ENCODE measurements around the gene DMXL2.
"Not testable (repeated sequence)": the region's sequence is repeated elsewhere in the genome, so short reads cannot be mapped to it uniquely, and the experiment has no call there.

Gene DMXL2

GRCh38 chr15:51658664-51659063, 36.1 kb upstream of the DMXL2 start:
- TF ChIP-seq CTCF (IDR thresholded peaks at IDR 0.05; ENCODE audit: borderline replicate concordance, control extremely low read depth, extremely low read depth, insufficient read depth, missing control alignments): no peak
- DNase-seq (ENCODE audit: low spot score): no peak

GRCh38 chr15:51655401-51656057, 33.0 kb upstream of the DMXL2 start:
- DNase-seq (ENCODE audit: low spot score); in situ Hi-C loops (cut with MboI; ENCODE audit: low sequenced_read_pairs, unreplicated experiment): not testable (repeated sequence)

More at GRCh38 chr15:51658664-51659063, 36.1 kb upstream of the DMXL2 start:
- in situ Hi-C loops (cut with MboI; ENCODE audit: low sequenced_read_pairs, unreplicated experiment): no loop called here

GRCh38 chr15:51652084-51652668, 29.6 kb upstream of the DMXL2 start:
- DNase-seq (ENCODE audit: low spot score): no peak
- in situ Hi-C loops (cut with MboI; ENCODE audit: low sequenced_read_pairs, unreplicated experiment): no loop called here
- no peak for TF ChIP-seq CTCF (IDR thresholded peaks at IDR 0.05; ENCODE audit: borderline replicate concordance, control extremely low read depth, extremely low read depth, insufficient read depth, missing control alignments)

GRCh38 chr15:51649659-51650521, 27.3 kb upstream of the DMXL2 start:
- peak; percentile 67 for DNase-seq (ENCODE audit: low spot score)
- TF ChIP-seq CTCF (IDR thresholded peaks at IDR 0.05; ENCODE audit: borderline replicate concordance, control extremely low read depth, extremely low read depth, insufficient read depth, missing control alignments): peak; percentile 69
- in situ Hi-C loops (cut with MboI; ENCODE audit: low sequenced_read_pairs, unreplicated experiment): loop anchor here (5.0 kb wide), 1 partner anchor 132 kb away; no protein-coding TSS in a partner anchor

GRCh38 chr15:51648643-51649042, 26.1 kb upstream of the DMXL2 start:
- not testable (repeated sequence) for DNase-seq (ENCODE audit: low spot score)
- in situ Hi-C loops (cut with MboI; ENCODE audit: low sequenced_read_pairs, unreplicated experiment): loop anchor here (5.0 kb wide), 1 partner anchor 134 kb away; no protein-coding TSS in a partner anchor

GRCh38 chr15:51648101-51648500, 25.5 kb upstream of the DMXL2 start:
- in situ Hi-C loops (cut with MboI; ENCODE audit: low sequenced_read_pairs, unreplicated experiment): loop anchor here (5.0 kb wide), 1 partner anchor 134 kb away; no protein-coding TSS in a partner anchor

GRCh38 chr15:51647128-51647562, 24.6 kb upstream of the DMXL2 start:
- no peak for DNase-seq (ENCODE audit: low spot score)
- in situ Hi-C loops (cut with MboI; ENCODE audit: low sequenced_read_pairs, unreplicated experiment): loop anchor here (5.0 kb wide), 1 partner anchor 135 kb away; no protein-coding TSS in a partner anchor
- TF ChIP-seq CTCF (IDR thresholded peaks at IDR 0.05; ENCODE audit: borderline replicate concordance, control extremely low read depth, extremely low read depth, insufficient read depth, missing control alignments): no peak

More at GRCh38 chr15:51648101-51648500, 25.5 kb upstream of the DMXL2 start:
- not testable (repeated sequence) for DNase-seq (ENCODE audit: low spot score)

GRCh38 chr15:51642696-51643095, 20.1 kb upstream of the DMXL2 start:
- no peak for TF ChIP-seq CTCF (IDR thresholded peaks at IDR 0.05; ENCODE audit: borderline replicate concordance, control extremely low read depth, extremely low read depth, insufficient read depth, missing control alignments)
- DNase-seq (ENCODE audit: low spot score): no peak
- in situ Hi-C loops (cut with MboI; ENCODE audit: low sequenced_read_pairs, unreplicated experiment): no loop called here
